Myocyte (in vitro differentiated cells): Measurements from ENCODE around the gene EP300. TPM values are rescaled to one million over a fixed set of nuclear protein-coding genes. Genes with fewer than 3 reads are reported as not detected.
A peak's percentile ranks its signal among the peaks of the same experiment; 100 is the strongest.
"Not testable (repeated sequence)": the region's sequence is repeated elsewhere in the genome, so short reads cannot be mapped to it uniquely, and the experiment has no call there.

Experiments
- DNase-seq: peaks from one replicate; pipeline ENCODE4 v3.0.0-alpha.2; 2012; ENCODE audit warnings: low read depth
- total RNA-seq: library from RNA; depleted of rRNA; stranded (reverse); fragments of >200 nt; gene quantifications from 2 replicates; pipeline ENCODE4 v1.2.3, GENCODE V29; 2014

EP300 gene
- total RNA-seq, 1 donor from 2014 or later, result 30.4 TPM

- peak; percentile 3 for DNase-seq
Observed at GRCh38 chr22:41078931-41079330, 13.5 kb upstream of the EP300 start.

GRCh38 chr22:41085842-41086241 is 6.5 kb upstream of the EP300 start:
- DNase-seq, result no peak

GRCh38 chr22:41091132-41092022 is 1.0 kb upstream of the EP300 start:
- peak; percentile 99 for DNase-seq

- DNase-seq, result peak; percentile 25
Observed at GRCh38 chr22:41092847-41093411, 537 bp downstream of the EP300 start.

- peak; percentile 34 for DNase-seq
Observed at GRCh38 chr22:41094041-41094593, 1.7 kb downstream of the EP300 start.

- no peak for DNase-seq
Observed at GRCh38 chr22:41096391-41096790, 4.0 kb downstream of the EP300 start.

GRCh38 chr22:41096841-41097240 is 4.4 kb downstream of the EP300 start:
- DNase-seq, result no peak

GRCh38 chr22:41099036-41099435 is 6.6 kb downstream of the EP300 start:
- no peak for DNase-seq

- no peak for DNase-seq
Observed at GRCh38 chr22:41106122-41106968, 14.0 kb downstream of the EP300 start.

GRCh38 chr22:41106969-41107325 is 14.6 kb downstream of the EP300 start:
- not testable (repeated sequence) for DNase-seq

GRCh38 chr22:41110968-41111367 is 18.6 kb downstream of the EP300 start:
- peak; percentile 77 for DNase-seq

- no peak for DNase-seq
Observed at GRCh38 chr22:41116342-41116741, 23.9 kb downstream of the EP300 start.

GRCh38 chr22:41117127-41117965 is 25.0 kb downstream of the EP300 start:
- DNase-seq, result peak; percentile 33

GRCh38 chr22:41123151-41123550 is 30.8 kb downstream of the EP300 start:
- DNase-seq, result no peak

GRCh38 chr22:41124086-41124485 is 31.7 kb downstream of the EP300 start:
- no peak for DNase-seq

GRCh38 chr22:41127451-41127850 is 35.1 kb downstream of the EP300 start:
- no peak for DNase-seq

GRCh38 chr22:41128606-41129005 is 36.2 kb downstream of the EP300 start:
- no peak for DNase-seq

- DNase-seq, result no peak
Observed at GRCh38 chr22:41132550-41132949, 40.2 kb downstream of the EP300 start.

GRCh38 chr22:41140365-41140957 is 48.1 kb downstream of the EP300 start:
- DNase-seq, result peak; percentile 18

GRCh38 chr22:41145921-41146320 is 53.5 kb downstream of the EP300 start:
- DNase-seq, result not testable (repeated sequence)
